GM12891 (cell line): Measurements from ENCODE around the gene MARVELD1.
"Not testable (repeated sequence)": the region's sequence is repeated elsewhere in the genome, so short reads cannot be mapped to it uniquely, and the experiment has no call there.

Experiments used
- POLR2A ChIP-seq: IDR thresholded peaks from 2 replicates; pipeline ENCODE4 v1.6.1; 2011; ENCODE audit warnings: low read depth, low read length, control low read depth
- SPI1 ChIP-seq: IDR thresholded peaks from 2 replicates; pipeline ENCODE4 v1.6.1; 2011; ENCODE audit warnings: low read depth, low read length, control low read depth

- not testable (repeated sequence) for TF ChIP-seq SPI1, POLR2A
Measured at GRCh38 chr10:97698072-97698655, 15.4 kb upstream of the MARVELD1 start.
